GM23338 (cell line): Measurements from ENCODE around the gene TYMS. TPM values are rescaled to one million over a fixed set of nuclear protein-coding genes. Genes with fewer than 3 reads are reported as not detected.

Source experiments
- ATAC-seq: fragments of 200-7000 bp; cut with Tn5 transposase; 3 replicates; pipeline ENCODE4 v1.9.1; 2020
- DNase-seq: peaks from one replicate; pipeline ENCODE4 v3.0.0-alpha.2; 2015; ENCODE audit warnings: low spot score
- H2AFZ ChIP-seq: fragments of 200-600 bp; sonication (generic); 2 replicates; pipeline ENCODE4 v1.8.0; 2016; ENCODE audit warnings: antibody characterized with exemption, mild to moderate bottlenecking, moderate library complexity
- H3F3A ChIP-seq: fragments of 200-600 bp; sonication (generic); replicated peaks from 2 replicates; pipeline ENCODE4 v1.8.0; 2017; ENCODE audit warnings: antibody characterized with exemption, mixed run types, low read depth
- H3K27ac ChIP-seq: fragments of 200-600 bp; sonication (generic); 2 replicates; pipeline ENCODE4 v1.6.1; 2016; ENCODE audit warnings: low read depth
- H3K27me3 ChIP-seq: fragments of 200-600 bp; sonication (generic); 2 replicates; pipeline ENCODE4 v1.8.0; 2016; ENCODE audit warnings: mild to moderate bottlenecking, mixed run types, moderate library complexity; ENCODE audit not compliant: insufficient read depth
- H3K36me3 ChIP-seq: fragments of 200-600 bp; sonication (generic); 2 replicates; pipeline ENCODE4 v1.8.0; 2016; ENCODE audit warnings: mild to moderate bottlenecking; ENCODE audit not compliant: insufficient read depth
- H3K4me1 ChIP-seq: fragments of 200-600 bp; sonication (generic); 2 replicates; pipeline ENCODE4 v1.8.0; 2016; ENCODE audit warnings: mild to moderate bottlenecking, moderate library complexity; ENCODE audit not compliant: insufficient read depth
- H3K4me2 ChIP-seq: fragments of 200-600 bp; sonication (generic); 2 replicates; pipeline ENCODE4 v1.7.1; 2017; ENCODE audit warnings: mixed run types
- H3K4me3 ChIP-seq: fragments of 200-600 bp; sonication (generic); 2 replicates; pipeline ENCODE4 v1.6.1; 2016; ENCODE audit warnings: mixed run types
- H3K79me2 ChIP-seq: fragments of 200-600 bp; sonication (generic); replicated peaks from 2 replicates; pipeline ENCODE4 v1.8.0; 2017; ENCODE audit warnings: mild to moderate bottlenecking; ENCODE audit not compliant: insufficient read depth
- H3K9me2 ChIP-seq: fragments of 200-600 bp; sonication (generic); 2 replicates; pipeline ENCODE4 v1.8.0; 2017; ENCODE audit not compliant: insufficient read depth
- H4K20me1 ChIP-seq: fragments of 200-600 bp; sonication (generic); replicated peaks from 2 replicates; pipeline ENCODE4 v1.8.0; 2017; ENCODE audit warnings: mild to moderate bottlenecking; ENCODE audit not compliant: insufficient read depth
- H3K27ac Mint-ChIP-seq: 2 replicates; pipeline ENCODE4 v1.8.0; 2020; ENCODE audit warnings: inconsistent platforms, mild to moderate bottlenecking, moderate library complexity, mixed read lengths
- H3K27me3 Mint-ChIP-seq: 3 replicates; pipeline ENCODE4 v1.8.0; 2022; ENCODE audit warnings: low read depth, mild to moderate bottlenecking, moderate library complexity, mixed read lengths, inconsistent platforms; ENCODE audit not compliant: insufficient read depth, poor library complexity
- H3K36me3 Mint-ChIP-seq: 3 replicates; pipeline ENCODE4 v1.8.0; 2021; ENCODE audit warnings: low read depth, mild to moderate bottlenecking, inconsistent platforms, moderate library complexity, mixed read lengths
- H3K4me1 Mint-ChIP-seq: 3 replicates; pipeline ENCODE4 v1.8.0; 2020; ENCODE audit warnings: mild to moderate bottlenecking, inconsistent platforms, mixed read lengths
- H3K4me3 Mint-ChIP-seq: 3 replicates; pipeline ENCODE4 v1.8.0; 2021; ENCODE audit warnings: moderate library complexity, mild to moderate bottlenecking, inconsistent platforms, mixed read lengths
- H3K9me3 Mint-ChIP-seq: 3 replicates; pipeline ENCODE4 v1.8.0; 2020; ENCODE audit warnings: moderate library complexity, mild to moderate bottlenecking, inconsistent platforms, mixed read lengths
- CREB1 ChIP-seq: fragments of 250-450 bp; sonication (Bioruptor Pico); IDR thresholded peaks from 2 replicates; pipeline ENCODE4 v1.5.0; 2020; ENCODE audit warnings: low read depth, mild to moderate bottlenecking, moderate library complexity
- CTCF ChIP-seq, 2 experiments: fragments of 200-600 bp in 1 of 2; sonication (generic) in 1 of 2; conservative IDR thresholded peaks; 2 replicates each; pipeline versions ENCODE4 v1.5.1 to v1.6.1; 2016 to 2017; ENCODE audit warnings: antibody characterized with exemption in 2 of 2, low read depth in 2 of 2, mild to moderate bottlenecking in 2 of 2, moderate library complexity in 1 of 2
- EZH2 ChIP-seq: fragments of 200-600 bp; sonication (generic); IDR thresholded peaks from one replicate; pipeline ENCODE4 v1.8.0; 2017; ENCODE audit warnings: antibody characterized with exemption, mild to moderate bottlenecking, low read depth; ENCODE audit not compliant: unreplicated experiment
- JUNB ChIP-seq: IDR thresholded peaks from one replicate; pipeline ENCODE4 v1.6.1; 2016; ENCODE audit warnings: antibody characterized with exemption; ENCODE audit not compliant: unreplicated experiment
- STAT1 ChIP-seq: IDR thresholded peaks from one replicate; pipeline ENCODE4 v1.6.1; 2016; ENCODE audit warnings: antibody characterized with exemption; ENCODE audit not compliant: unreplicated experiment
- ZNF114 ChIP-seq: fragments of 250-450 bp; sonication (Bioruptor Pico); IDR thresholded peaks from 2 replicates; pipeline ENCODE4 v1.5.0; 2020; ENCODE audit warnings: mild to moderate bottlenecking, moderate library complexity
- polyA plus RNA-seq: library from polyadenylated mRNA; unstranded; fragments of >200 nt; fragmentation: Nextera tagmentation; extraction: Ambion mirVana; gene quantifications from 2 replicates; pipeline ENCODE4 v1.2.1, GENCODE V29; 2016
- total RNA-seq: library from RNA; depleted of rRNA; stranded (reverse); fragments of >200 nt; shearing (Covaris generic); gene quantifications from 2 replicates; pipeline ENCODE4 v1.2.3, GENCODE V29; 2014
- TF ChIP-seq, protein P1 (sequence below): IDR thresholded peaks from one replicate; pipeline ENCODE4 v1.6.1; 2018; ENCODE audit warnings: antibody characterized with exemption; ENCODE audit not compliant: unreplicated experiment
- TF ChIP-seq, protein P2 (sequence below): IDR thresholded peaks from 2 replicates; pipeline ENCODE4 v1.6.1; 2016; ENCODE audit warnings: antibody characterized with exemption

The TYMS gene
- total and polyA plus RNA-seq, 2 experiments from 2014 or later: 52.9 to 72.3 TPM

GRCh38 chr18:678482-679182, 21.2 kb downstream of the TYMS start:
- H3K4me3 ChIP-seq: no peak overlapping the region
- H3K79me2 ChIP-seq: no peaks in the 10 kb centered on the region
- DNase-seq: no peak
- peak; percentile 43 for ATAC-seq
- no peak overlapping the region for H3K4me3 Mint-ChIP-seq
- H3K27ac ChIP-seq: no peak overlapping the region
- H3K27me3 ChIP-seq: no peaks in the 10 kb centered on the region
- H3K9me2 ChIP-seq: no peaks in the 10 kb centered on the region
- TF ChIP-seq CTCF (conservative IDR thresholded peaks at IDR 0.05; ENCODE audit: low read depth in 2 of 2): peak; percentile 45 to 66
- TF ChIP-seq, protein P1, sequence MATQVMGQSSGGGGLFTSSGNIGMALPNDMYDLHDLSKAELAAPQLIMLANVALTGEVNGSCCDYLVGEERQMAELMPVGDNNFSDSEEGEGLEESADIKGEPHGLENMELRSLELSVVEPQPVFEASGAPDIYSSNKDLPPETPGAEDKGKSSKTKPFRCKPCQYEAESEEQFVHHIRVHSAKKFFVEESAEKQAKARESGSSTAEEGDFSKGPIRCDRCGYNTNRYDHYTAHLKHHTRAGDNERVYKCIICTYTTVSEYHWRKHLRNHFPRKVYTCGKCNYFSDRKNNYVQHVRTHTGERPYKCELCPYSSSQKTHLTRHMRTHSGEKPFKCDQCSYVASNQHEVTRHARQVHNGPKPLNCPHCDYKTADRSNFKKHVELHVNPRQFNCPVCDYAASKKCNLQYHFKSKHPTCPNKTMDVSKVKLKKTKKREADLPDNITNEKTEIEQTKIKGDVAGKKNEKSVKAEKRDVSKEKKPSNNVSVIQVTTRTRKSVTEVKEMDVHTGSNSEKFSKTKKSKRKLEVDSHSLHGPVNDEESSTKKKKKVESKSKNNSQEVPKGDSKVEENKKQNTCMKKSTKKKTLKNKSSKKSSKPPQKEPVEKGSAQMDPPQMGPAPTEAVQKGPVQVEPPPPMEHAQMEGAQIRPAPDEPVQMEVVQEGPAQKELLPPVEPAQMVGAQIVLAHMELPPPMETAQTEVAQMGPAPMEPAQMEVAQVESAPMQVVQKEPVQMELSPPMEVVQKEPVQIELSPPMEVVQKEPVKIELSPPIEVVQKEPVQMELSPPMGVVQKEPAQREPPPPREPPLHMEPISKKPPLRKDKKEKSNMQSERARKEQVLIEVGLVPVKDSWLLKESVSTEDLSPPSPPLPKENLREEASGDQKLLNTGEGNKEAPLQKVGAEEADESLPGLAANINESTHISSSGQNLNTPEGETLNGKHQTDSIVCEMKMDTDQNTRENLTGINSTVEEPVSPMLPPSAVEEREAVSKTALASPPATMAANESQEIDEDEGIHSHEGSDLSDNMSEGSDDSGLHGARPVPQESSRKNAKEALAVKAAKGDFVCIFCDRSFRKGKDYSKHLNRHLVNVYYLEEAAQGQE: no peak
- H3K36me3 ChIP-seq: peaks cover 27% of the 10 kb centered on the region
- no peaks in the 10 kb centered on the region; the same call in 1 of the 2 replicates for H4K20me1 ChIP-seq
- no peak overlapping the region for H3K4me2 ChIP-seq
- peaks cover 21% of the 10 kb centered on the region for H3K27me3 Mint-ChIP-seq
- no peaks in the 10 kb centered on the region for H3K9me3 Mint-ChIP-seq
- peaks cover 84% of the 10 kb centered on the region for H3K36me3 Mint-ChIP-seq
- no peak overlapping the region for H2AFZ ChIP-seq
- no peak overlapping the region for H3K27ac Mint-ChIP-seq
- no peaks in the 10 kb centered on the region for H3K4me1 ChIP-seq
- no peaks in the 10 kb centered on the region for H3F3A ChIP-seq
- H3K4me1 Mint-ChIP-seq: peaks cover 7% of the 10 kb centered on the region; the same call in 2 of the 3 replicates

DNA sequence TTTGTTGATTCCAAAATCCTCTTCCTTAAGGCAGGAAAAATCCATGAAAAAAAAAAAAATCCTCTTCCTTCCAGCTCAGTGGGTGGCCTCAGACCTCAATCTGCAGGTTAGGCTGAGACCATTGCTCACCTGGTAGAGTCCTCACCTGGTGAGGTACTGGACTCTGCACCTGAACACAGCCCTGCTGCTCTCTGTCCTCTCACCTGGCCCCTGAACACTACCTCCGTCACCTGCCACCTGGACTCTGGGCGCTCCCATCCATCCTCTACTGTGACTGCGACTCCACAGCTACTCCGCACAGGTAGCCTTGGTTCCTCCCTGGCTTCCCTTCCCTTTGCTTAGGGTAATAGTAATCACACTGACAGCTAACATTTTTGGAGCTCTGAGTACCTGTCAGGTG, 22.1 kb downstream of the TYMS start:
- DNase-seq: no peak
- no peaks in the 10 kb centered on the region for H3K79me2 ChIP-seq
- Mint-ChIP-seq H3K27ac (no peak overlapping the region), H3K4me3 (no peak overlapping the region), H3K27me3 (peaks cover 21% of the 10 kb centered on the region), H3K9me3 (no peaks in the 10 kb centered on the region), H3K36me3 (peaks cover 82% of the 10 kb centered on the region), H3K4me1 (peaks cover 7% of the 10 kb centered on the region; the same call in 2 of the 3 replicates)
- TF ChIP-seq JUNB (no peak), STAT1 (no peak), CREB1 (CRISPR knock-in tag) (no peak), ZNF114 (CRISPR knock-in tag) (no peak), EZH2 (no peak)
- TF ChIP-seq, protein P2, sequence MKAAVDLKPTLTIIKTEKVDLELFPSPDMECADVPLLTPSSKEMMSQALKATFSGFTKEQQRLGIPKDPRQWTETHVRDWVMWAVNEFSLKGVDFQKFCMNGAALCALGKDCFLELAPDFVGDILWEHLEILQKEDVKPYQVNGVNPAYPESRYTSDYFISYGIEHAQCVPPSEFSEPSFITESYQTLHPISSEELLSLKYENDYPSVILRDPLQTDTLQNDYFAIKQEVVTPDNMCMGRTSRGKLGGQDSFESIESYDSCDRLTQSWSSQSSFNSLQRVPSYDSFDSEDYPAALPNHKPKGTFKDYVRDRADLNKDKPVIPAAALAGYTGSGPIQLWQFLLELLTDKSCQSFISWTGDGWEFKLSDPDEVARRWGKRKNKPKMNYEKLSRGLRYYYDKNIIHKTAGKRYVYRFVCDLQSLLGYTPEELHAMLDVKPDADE: no peak
- H3K4me2 ChIP-seq: no peak overlapping the region
- H3K36me3 ChIP-seq: peaks cover 21% of the 10 kb centered on the region
- no peaks in the 10 kb centered on the region for H3K4me1 ChIP-seq
- H2AFZ ChIP-seq: no peak overlapping the region
- no peaks in the 10 kb centered on the region for H3F3A ChIP-seq
- H3K4me3 ChIP-seq: no peak overlapping the region
- no peaks in the 10 kb centered on the region for H3K27me3 ChIP-seq
- no peaks in the 10 kb centered on the region; the same call in 1 of the 2 replicates for H4K20me1 ChIP-seq
- no peak for ATAC-seq
- H3K27ac ChIP-seq: no peak overlapping the region
- no peaks in the 10 kb centered on the region for H3K9me2 ChIP-seq
